OCI-LY3 (cell line): Measurements from ENCODE around the gene KRT36.

Experiments
- EZH2phosphoT487 ChIP-seq: fragments of 200-600 bp; shearing (Covaris generic); IDR thresholded peaks from 2 replicates; pipeline ENCODE4 v1.6.1; 2018; ENCODE audit warnings: antibody characterized with exemption, mixed run types, low read depth
- TF ChIP-seq, protein P1 (sequence below): fragments of 200-600, 300-600 bp; sonication (generic); IDR thresholded peaks from 2 replicates; pipeline ENCODE4 v1.5.1; 2014; ENCODE audit warnings: antibody characterized with exemption, low read length, low read depth

DNA sequence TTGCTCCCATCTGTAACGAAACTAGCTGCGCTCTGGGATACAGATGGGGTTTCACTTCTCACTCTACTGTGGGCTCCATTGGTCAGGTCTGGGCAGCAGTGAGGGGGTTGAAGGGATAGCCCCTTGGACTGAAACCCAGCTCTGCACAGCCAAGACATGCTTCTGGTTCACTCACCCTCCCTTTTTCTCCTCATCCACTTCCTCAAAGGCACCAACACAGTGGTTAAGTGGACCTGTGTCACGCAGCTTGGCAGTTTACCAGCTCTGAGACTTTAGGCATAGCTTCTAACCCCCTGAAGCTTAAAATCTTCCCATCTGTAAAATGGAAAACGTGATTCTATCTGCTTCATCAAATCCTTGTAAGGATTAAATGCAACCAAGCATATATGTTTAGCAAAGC lies 37.4 kb downstream of the KRT36 start:
- TF ChIP-seq, protein P1, sequence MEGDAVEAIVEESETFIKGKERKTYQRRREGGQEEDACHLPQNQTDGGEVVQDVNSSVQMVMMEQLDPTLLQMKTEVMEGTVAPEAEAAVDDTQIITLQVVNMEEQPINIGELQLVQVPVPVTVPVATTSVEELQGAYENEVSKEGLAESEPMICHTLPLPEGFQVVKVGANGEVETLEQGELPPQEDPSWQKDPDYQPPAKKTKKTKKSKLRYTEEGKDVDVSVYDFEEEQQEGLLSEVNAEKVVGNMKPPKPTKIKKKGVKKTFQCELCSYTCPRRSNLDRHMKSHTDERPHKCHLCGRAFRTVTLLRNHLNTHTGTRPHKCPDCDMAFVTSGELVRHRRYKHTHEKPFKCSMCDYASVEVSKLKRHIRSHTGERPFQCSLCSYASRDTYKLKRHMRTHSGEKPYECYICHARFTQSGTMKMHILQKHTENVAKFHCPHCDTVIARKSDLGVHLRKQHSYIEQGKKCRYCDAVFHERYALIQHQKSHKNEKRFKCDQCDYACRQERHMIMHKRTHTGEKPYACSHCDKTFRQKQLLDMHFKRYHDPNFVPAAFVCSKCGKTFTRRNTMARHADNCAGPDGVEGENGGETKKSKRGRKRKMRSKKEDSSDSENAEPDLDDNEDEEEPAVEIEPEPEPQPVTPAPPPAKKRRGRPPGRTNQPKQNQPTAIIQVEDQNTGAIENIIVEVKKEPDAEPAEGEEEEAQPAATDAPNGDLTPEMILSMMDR: no peak
- TF ChIP-seq EZH2phosphoT487: no peak
